SK-N-SH (cell line): ENCODE measurements around the gene MCCD1. TPM values are rescaled to one million over a fixed set of nuclear protein-coding genes. Genes with fewer than 3 reads are reported as not detected.

Source experiments
- CTCF ChIA-PET: fragments of 300-600, 350-600 bp; formaldehyde crosslinking; extraction: SDS; loops from one replicate; lab custom pipeline; 2021; lab: Yijun Ruan, JAX
- POLR2A ChIA-PET: fragments of 350-600 bp; sonication (Branson Sonifier 250); formaldehyde crosslinking; extraction: SDS; loops from one replicate; lab custom pipeline; 2020; ENCODE audit warnings: antibody characterized with exemption, inconsistent platforms; lab: Yijun Ruan, JAX
- DNase-seq: peaks from one replicate; pipeline ENCODE4 v3.0.0; 2012
- H2AFZ ChIP-seq: fragments of 200-600 bp; sonication (generic); 2 replicates; pipeline ENCODE4 v1.8.1; 2016; ENCODE audit warnings: antibody characterized with exemption, mild to moderate bottlenecking, low read depth
- H3F3A ChIP-seq: fragments of 200-600 bp; sonication (generic); replicated peaks from 2 replicates; pipeline ENCODE3; 2016; ENCODE audit warnings: antibody characterized with exemption, mild to moderate bottlenecking; ENCODE audit not compliant: insufficient read depth
- H3K27ac ChIP-seq, 2 experiments: fragments of 200-500 bp in 1 of 2; fragments of 200-600 bp in 1 of 2; sonication (Bioruptor generic) in 1 of 2; sonication (generic), shearing (Covaris generic) in 1 of 2; 2 replicates each; pipeline versions ENCODE4 v1.5.1 to v1.6.1; 2014 to 2016; ENCODE audit warnings: low read depth in 2 of 2, inconsistent platforms in 1 of 2, low read length in 1 of 2, mild to moderate bottlenecking in 1 of 2, mixed read lengths in 1 of 2
- H3K27me3 ChIP-seq: fragments of 200-600 bp; sonication (generic), shearing (Covaris generic); 2 replicates; pipeline ENCODE4 v1.6.1; 2016; ENCODE audit warnings: mixed run types; ENCODE audit not compliant: insufficient read depth
- H3K36me3 ChIP-seq, 2 experiments: fragments of 200-500 bp in 1 of 2; fragments of 200-600 bp in 1 of 2; sonication (Bioruptor generic) in 1 of 2; sonication (generic) in 1 of 2; replicated peaks in 1 of 2; 2 replicates each; pipeline versions ENCODE3 to v1.5.1; 2014 to 2016; ENCODE audit warnings: low read length in 1 of 2, mild to moderate bottlenecking in 1 of 2; ENCODE audit not compliant: insufficient read depth in 2 of 2, control insufficient read depth in 1 of 2
- H3K4me1 ChIP-seq, 2 experiments: fragments of 200-500 bp in 1 of 2; fragments of 200-600 bp in 1 of 2; sonication (Bioruptor generic) in 1 of 2; sonication (generic), shearing (Covaris generic) in 1 of 2; 2 replicates each; pipeline versions ENCODE4 v1.5.1 to v1.6.1; 2014 to 2016; ENCODE audit warnings: low read depth in 1 of 2, low read length in 1 of 2, mixed run types in 1 of 2; ENCODE audit not compliant: insufficient read depth in 2 of 2, control insufficient read depth in 1 of 2
- H3K4me2 ChIP-seq: fragments of 200-600 bp; sonication (generic), shearing (Covaris generic); 2 replicates; pipeline ENCODE4 v1.6.1; 2017; ENCODE audit warnings: mixed run types
- H3K4me3 ChIP-seq, 2 experiments: fragments of 200-500 bp in 1 of 2; fragments of 200-600 bp in 1 of 2; sonication (Bioruptor generic) in 1 of 2; sonication (generic), shearing (Covaris generic) in 1 of 2; 2 replicates each; pipeline versions ENCODE4 v1.5.1 to v1.8.1; 2014 to 2016; ENCODE audit warnings: low read depth in 2 of 2, inconsistent platforms in 1 of 2, low read length in 1 of 2, mild to moderate bottlenecking in 1 of 2, mixed read lengths in 1 of 2, moderate library complexity in 1 of 2
- H3K79me2 ChIP-seq: fragments of 200-600 bp; sonication (generic); 2 replicates; pipeline ENCODE4 v1.8.1; 2017; ENCODE audit warnings: mild to moderate bottlenecking; ENCODE audit not compliant: insufficient read depth
- H3K9ac ChIP-seq: fragments of 200-600 bp; sonication (generic); 2 replicates; pipeline ENCODE4 v1.6.1; 2017; ENCODE audit warnings: mixed run types
- H3K9me2 ChIP-seq: fragments of 200-600 bp; sonication (generic); 2 replicates; pipeline ENCODE4 v1.6.1; 2017; ENCODE audit warnings: mixed run types
- H3K9me3 ChIP-seq: fragments of 200-600 bp; sonication (generic); 2 replicates; pipeline ENCODE4 v1.6.1; 2017; ENCODE audit warnings: mixed run types, mild to moderate bottlenecking, moderate library complexity
- H4K20me1 ChIP-seq: fragments of 200-600 bp; sonication (generic); 2 replicates; pipeline ENCODE4 v1.6.1; 2017; ENCODE audit warnings: mild to moderate bottlenecking, mixed run types; ENCODE audit not compliant: insufficient read depth
- ELF1 ChIP-seq: IDR thresholded peaks from 2 replicates; pipeline ENCODE4 v1.4.0; 2012
- FOSL2 ChIP-seq: IDR thresholded peaks from 2 replicates; pipeline ENCODE4 v1.4.0; 2012; ENCODE audit warnings: low read depth, mild to moderate bottlenecking, moderate library complexity, borderline replicate concordance
- GABPA ChIP-seq: IDR thresholded peaks from 2 replicates; pipeline ENCODE4 v1.4.0; 2012; ENCODE audit warnings: low read depth, mild to moderate bottlenecking
- GATA2 ChIP-seq: sonication (generic); formaldehyde crosslinking; IDR thresholded peaks from 2 replicates; pipeline ENCODE4 v1.5.0; 2020; ENCODE audit warnings: mild to moderate bottlenecking, missing genetic modification reagents
- JUND ChIP-seq: IDR thresholded peaks from 2 replicates; pipeline ENCODE4 v1.4.0; 2012
- MAX ChIP-seq: IDR thresholded peaks from 2 replicates; pipeline ENCODE4 v1.4.0; 2012; ENCODE audit warnings: low read depth
- MEF2A ChIP-seq: IDR thresholded peaks from 2 replicates; pipeline ENCODE4 v1.4.0; 2012; ENCODE audit warnings: low read depth, borderline replicate concordance
- NRF1 ChIP-seq: IDR thresholded peaks from 2 replicates; pipeline ENCODE4 v1.6.1; 2012; ENCODE audit warnings: low read depth, mild to moderate bottlenecking, low read length
- TAF1 ChIP-seq: IDR thresholded peaks from 2 replicates; pipeline ENCODE4 v1.6.1; 2012; ENCODE audit warnings: low read depth, mild to moderate bottlenecking, low read length, moderate library complexity, borderline replicate concordance
- TCF12 ChIP-seq: IDR thresholded peaks from 2 replicates; pipeline ENCODE4 v1.4.0; 2012
- ZBTB33 ChIP-seq: IDR thresholded peaks from 2 replicates; pipeline ENCODE4 v1.4.0; 2012; ENCODE audit warnings: low read depth, borderline replicate concordance
- WGBS: methylation state at CpG from one replicate; pipeline ENCODE4 v1.1.6; 2017; ENCODE audit warnings: low lambda C conversion rate; 5-methylcytosine and 5-hydroxymethylcytosine counted together
- polyA plus RNA-seq, 3 experiments: library from polyadenylated mRNA; depleted of rRNA; stranded (reverse); fragments of >200 nt; gene quantifications; 2 replicates each; pipeline ENCODE4 v1.2.3, GENCODE V29; 2012
- TF ChIP-seq, protein P1 (sequence below): fragments of 150-350 bp; IDR thresholded peaks from 2 replicates; pipeline ENCODE4 v1.6.1; 2016; ENCODE audit warnings: mild to moderate bottlenecking, low read depth, low read length
- TF ChIP-seq, protein P2 (sequence below): fragments of 200-600 bp; sonication (generic); IDR thresholded peaks from 2 replicates; pipeline ENCODE4 v1.6.1; 2017; ENCODE audit warnings: antibody characterized with exemption, mild to moderate bottlenecking, moderate library complexity

Gene MCCD1
- polyA plus RNA-seq, 1 of the 3 experiments (the other 2 are of a cell fraction), result not detected

DNA sequence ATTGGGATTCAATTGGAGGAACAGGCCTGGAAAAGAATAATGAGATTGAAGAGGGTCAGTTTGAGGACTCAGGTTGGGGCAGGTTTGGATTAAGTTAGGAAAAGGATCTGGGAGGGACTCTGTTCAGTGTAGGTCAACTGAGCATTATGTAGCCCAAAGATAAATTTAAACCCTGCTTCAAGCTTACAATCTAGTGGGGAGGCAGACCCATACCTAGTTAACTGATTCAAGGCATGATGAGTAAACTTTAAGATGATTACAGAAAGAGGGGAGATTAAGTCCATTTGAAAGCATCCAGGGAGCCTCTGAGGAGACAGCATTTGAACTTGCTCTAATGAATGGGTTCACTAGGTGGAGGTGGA lies 31.9 kb downstream of the MCCD1 start (continued):
- TF ChIP-seq TAF1, result no peak

- ChIA-PET POLR2A (no interaction called here), CTCF (interaction anchor here (0.7 to 5.4 kb wide), 5 partner anchors 13 to 144 kb away, joined by 4 to 22 read pairs (median 6); partner anchors contain the start of gene LTB)
- peaks cover 13% of the 10 kb centered on the region for H3F3A ChIP-seq
- H3K27ac ChIP-seq, result no peak overlapping the region
- DNase-seq, result no peak
- H3K36me3 ChIP-seq, result no peaks in the 10 kb centered on the region
- peaks cover 0 to 3% of the 10 kb centered on the region in 2 experiments; a peak in 1 of 4 replicates for H3K4me1 ChIP-seq
- no peak overlapping the region for H3K4me2 ChIP-seq
- no peaks in the 10 kb centered on the region for H3K9me2 ChIP-seq
- H3K9me3 ChIP-seq, result no peaks in the 10 kb centered on the region; the same call in 1 of the 2 replicates
- TF ChIP-seq JUND (no peak), GABPA (no peak), MEF2A (no peak), ELF1 (no peak), FOSL2 (no peak), NRF1 (no peak), GATA2 (no peak), TCF12 (no peak), ZBTB33 (no peak), MAX (no peak)
- TF ChIP-seq, protein P1, sequence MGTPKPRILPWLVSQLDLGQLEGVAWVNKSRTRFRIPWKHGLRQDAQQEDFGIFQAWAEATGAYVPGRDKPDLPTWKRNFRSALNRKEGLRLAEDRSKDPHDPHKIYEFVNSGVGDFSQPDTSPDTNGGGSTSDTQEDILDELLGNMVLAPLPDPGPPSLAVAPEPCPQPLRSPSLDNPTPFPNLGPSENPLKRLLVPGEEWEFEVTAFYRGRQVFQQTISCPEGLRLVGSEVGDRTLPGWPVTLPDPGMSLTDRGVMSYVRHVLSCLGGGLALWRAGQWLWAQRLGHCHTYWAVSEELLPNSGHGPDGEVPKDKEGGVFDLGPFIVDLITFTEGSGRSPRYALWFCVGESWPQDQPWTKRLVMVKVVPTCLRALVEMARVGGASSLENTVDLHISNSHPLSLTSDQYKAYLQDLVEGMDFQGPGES, result no peak
- TF ChIP-seq, protein P2, sequence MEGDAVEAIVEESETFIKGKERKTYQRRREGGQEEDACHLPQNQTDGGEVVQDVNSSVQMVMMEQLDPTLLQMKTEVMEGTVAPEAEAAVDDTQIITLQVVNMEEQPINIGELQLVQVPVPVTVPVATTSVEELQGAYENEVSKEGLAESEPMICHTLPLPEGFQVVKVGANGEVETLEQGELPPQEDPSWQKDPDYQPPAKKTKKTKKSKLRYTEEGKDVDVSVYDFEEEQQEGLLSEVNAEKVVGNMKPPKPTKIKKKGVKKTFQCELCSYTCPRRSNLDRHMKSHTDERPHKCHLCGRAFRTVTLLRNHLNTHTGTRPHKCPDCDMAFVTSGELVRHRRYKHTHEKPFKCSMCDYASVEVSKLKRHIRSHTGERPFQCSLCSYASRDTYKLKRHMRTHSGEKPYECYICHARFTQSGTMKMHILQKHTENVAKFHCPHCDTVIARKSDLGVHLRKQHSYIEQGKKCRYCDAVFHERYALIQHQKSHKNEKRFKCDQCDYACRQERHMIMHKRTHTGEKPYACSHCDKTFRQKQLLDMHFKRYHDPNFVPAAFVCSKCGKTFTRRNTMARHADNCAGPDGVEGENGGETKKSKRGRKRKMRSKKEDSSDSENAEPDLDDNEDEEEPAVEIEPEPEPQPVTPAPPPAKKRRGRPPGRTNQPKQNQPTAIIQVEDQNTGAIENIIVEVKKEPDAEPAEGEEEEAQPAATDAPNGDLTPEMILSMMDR, result no peak
- TF ChIP-seq, all 33 proteins: peak for 0
- WGBS, result 85% methylated on average over 9 of the region's 9 CpGs
- Histone ChIP-seq H3K79me2 (no peaks in the 10 kb centered on the region), H3K4me3 (no peak overlapping the region), H3K9ac (no peak overlapping the region), H2AFZ (no peak overlapping the region), H4K20me1 (no peaks in the 10 kb centered on the region), H3K27me3 (no peaks in the 10 kb centered on the region)
These were observed 39.0 kb downstream of the MCCD1 start for GRCh38 chr6:31567531-31568370.
